Fibroblast of upper back skin (primary cell): ENCODE measurements around the gene NDUFS6.
A peak's percentile ranks its signal among the peaks of the same experiment; 100 is the strongest.
"Not testable (repeated sequence)": the region's sequence is repeated elsewhere in the genome, so short reads cannot be mapped to it uniquely, and the experiment has no call there.

ENCODE experiments used
- DNase-seq: peaks from one replicate; pipeline ENCODE4 v3.0.0-alpha.2; 2013

The NDUFS6 gene

GRCh38 chr5:1784197-1785050 is 16.8 kb upstream of the NDUFS6 start:
- no peak for DNase-seq

GRCh38 chr5:1785062-1785461 is 16.1 kb upstream of the NDUFS6 start:
- DNase-seq: no peak

GRCh38 chr5:1785984-1786383 is 15.2 kb upstream of the NDUFS6 start:
- DNase-seq: no peak

GRCh38 chr5:1786621-1787471 is 14.4 kb upstream of the NDUFS6 start:
- no peak for DNase-seq

- DNase-seq: no peak
These were observed 13.6 kb upstream of the NDUFS6 start for GRCh38 chr5:1787472-1788047.

- no peak for DNase-seq
These were observed 13.0 kb upstream of the NDUFS6 start for GRCh38 chr5:1788200-1788599.

- no peak for DNase-seq
These were observed 12.4 kb upstream of the NDUFS6 start for GRCh38 chr5:1788828-1789227.

GRCh38 chr5:1789438-1789833 is 11.8 kb upstream of the NDUFS6 start:
- peak; percentile 71 for DNase-seq

- DNase-seq: peak; percentile 80
These were observed 11.3 kb upstream of the NDUFS6 start for GRCh38 chr5:1789834-1790471.

GRCh38 chr5:1791176-1791575 is 10.0 kb upstream of the NDUFS6 start:
- DNase-seq: no peak

- peak; percentile 80 for DNase-seq
These were observed 8.4 kb upstream of the NDUFS6 start for GRCh38 chr5:1792842-1793266.

GRCh38 chr5:1793301-1793740 is 7.9 kb upstream of the NDUFS6 start:
- DNase-seq: peak; percentile 38

GRCh38 chr5:1793966-1794900 is 7.0 kb upstream of the NDUFS6 start:
- peak; percentile 74 for DNase-seq

GRCh38 chr5:1794901-1795290 is 6.3 kb upstream of the NDUFS6 start:
- no peak for DNase-seq

GRCh38 chr5:1795506-1795905 is 5.7 kb upstream of the NDUFS6 start:
- no peak for DNase-seq

GRCh38 chr5:1795931-1796330 is 5.3 kb upstream of the NDUFS6 start:
- no peak for DNase-seq

GRCh38 chr5:1796371-1797102 is 4.7 kb upstream of the NDUFS6 start:
- DNase-seq: no peak

GRCh38 chr5:1797103-1797800 is 4.0 kb upstream of the NDUFS6 start:
- DNase-seq: no peak

- no peak for DNase-seq
These were observed 3.4 kb upstream of the NDUFS6 start for GRCh38 chr5:1797855-1798254.

GRCh38 chr5:1798589-1798988 is 2.6 kb upstream of the NDUFS6 start:
- not testable (repeated sequence) for DNase-seq
